HepG2 (cell line): Measurements from ENCODE around the gene GTF2F1. TPM values are rescaled to one million over a fixed set of nuclear protein-coding genes. Genes with fewer than 3 reads are reported as not detected.
A peak's percentile ranks its signal among the peaks of the same experiment; 100 is the strongest.

Experiments used
- ATAC-seq: fragments of 200-7000 bp; cut with Tn5 transposase; 3 replicates; pipeline ENCODE4 v1.9.1; 2020; ENCODE audit warnings: mild to moderate bottlenecking, moderate library complexity
- BruUV-seq: library from RNA; stranded (reverse); fragments of 400-500 nt; replicated peaks from 2 replicates; lab custom pipeline; 2021; lab: Mats Ljungman, UMichigan
- CTCF ChIA-PET: fragments of 300-600 bp; formaldehyde crosslinking; extraction: SDS; loops from one replicate; lab custom pipeline; 2021; ENCODE audit warnings: low total read pairs, inconsistent platforms, low intra/inter-chr PET ratio; lab: Yijun Ruan, JAX
- POLR2A ChIA-PET: fragments of 350-600 bp; sonication (Branson Sonifier 250); formaldehyde crosslinking; loops from one replicate; lab custom pipeline; 2020; ENCODE audit warnings: antibody characterized with exemption, inconsistent platforms; lab: Yijun Ruan, JAX
- DNase-seq: peaks from one replicate; pipeline ENCODE4 v3.0.0-alpha.2; 2015; ENCODE audit warnings: low spot score
- FAIRE-seq: peaks from 3 replicates; lab custom pipeline; 2011; peaks lifted over from hg19 to GRCh38; lab: Jason Lieb, UNC
- H2AFZ ChIP-seq: one replicate; pipeline ENCODE4 v1.6.1; 2011; ENCODE audit warnings: low read length, inconsistent platforms
- H3K27ac ChIP-seq: fragments of 300-600 bp; 3 replicates; pipeline ENCODE4 v1.8.0; 2011; ENCODE audit warnings: mixed run types, mild to moderate bottlenecking, mixed read lengths, low read length, inconsistent platforms; ENCODE audit not compliant: insufficient read depth; ENCODE audit errors: extremely low read length
- H3K27me3 ChIP-seq, 2 experiments: fragments of 200-600 bp in 1 of 2; 2 replicates in 1 of 2; 3 replicates in 1 of 2; pipeline versions ENCODE4 v1.6.0 to v1.8.0; 2011; ENCODE audit warnings: low read length in 2 of 2, mild to moderate bottlenecking in 2 of 2, moderate library complexity in 2 of 2, inconsistent platforms in 1 of 2; ENCODE audit not compliant: insufficient read depth in 2 of 2, control insufficient read depth in 1 of 2
- H3K36me3 ChIP-seq, 2 experiments: fragments of 200-600 bp in 1 of 2; replicated peaks in 1 of 2; 2 replicates in 1 of 2; 3 replicates in 1 of 2; pipeline versions ENCODE4 v1.5.1 to v1.8.0; 2011; ENCODE audit warnings: low read length in 2 of 2, inconsistent platforms in 1 of 2; ENCODE audit not compliant: insufficient read depth in 2 of 2, control insufficient read depth in 1 of 2
- H3K4me1 ChIP-seq: 2 replicates; pipeline ENCODE4 v1.5.1; 2012; ENCODE audit warnings: low read length, inconsistent platforms; ENCODE audit not compliant: insufficient read depth
- H3K4me2 ChIP-seq: 2 replicates; pipeline ENCODE4 v1.6.0; 2011; ENCODE audit warnings: low read depth, low read length, inconsistent platforms
- H3K4me3 ChIP-seq, 3 experiments: fragments of 200-600 bp in 1 of 3; sonication (generic), shearing (Covaris generic) in 1 of 3; replicated peaks in 1 of 3; 2 replicates each; pipeline ENCODE4 v1.5.1; 2011 to 2016; ENCODE audit warnings: low read length in 3 of 3, inconsistent platforms in 2 of 3, low read depth in 2 of 3, mild to moderate bottlenecking in 2 of 3, control low read depth in 1 of 3, mixed read lengths in 1 of 3; ENCODE audit not compliant: insufficient read depth in 1 of 3
- H3K79me2 ChIP-seq: one replicate; pipeline ENCODE4 v1.6.1; 2011; ENCODE audit warnings: low read length, inconsistent platforms; ENCODE audit not compliant: insufficient read depth
- H3K9ac ChIP-seq: 2 replicates; pipeline ENCODE4 v1.6.0; 2011; ENCODE audit warnings: mild to moderate bottlenecking, low read depth, low read length, inconsistent platforms; ENCODE audit not compliant: insufficient read depth
- H3K9me3 ChIP-seq: 2 replicates; pipeline ENCODE4 v1.5.1; 2012; ENCODE audit warnings: mild to moderate bottlenecking, low read length
- H4K20me1 ChIP-seq: 2 replicates; pipeline ENCODE4 v1.6.0; 2011; ENCODE audit warnings: inconsistent platforms, mild to moderate bottlenecking, low read length, moderate library complexity; ENCODE audit not compliant: insufficient read depth
- ELF3 ChIP-seq: IDR thresholded peaks from 2 replicates; pipeline ENCODE4 v1.6.1; 2016; ENCODE audit warnings: missing genetic modification reagents, missing compliant biosample characterization
- KLF9 ChIP-seq: IDR thresholded peaks from 2 replicates; pipeline ENCODE4 v1.6.1; 2016; ENCODE audit warnings: low read depth
- MTF1 ChIP-seq: sonication (generic); formaldehyde crosslinking; IDR thresholded peaks from 2 replicates; pipeline ENCODE4 v1.5.0; 2020; ENCODE audit warnings: missing genetic modification reagents
- SALL1 ChIP-seq: sonication (generic); formaldehyde crosslinking; IDR thresholded peaks from 2 replicates; pipeline ENCODE4 v1.8.0; 2022; ENCODE audit warnings: mild to moderate bottlenecking, missing genetic modification reagents
- XBP1 ChIP-seq: sonication (generic); formaldehyde crosslinking; IDR thresholded peaks from 2 replicates; pipeline ENCODE4 v1.5.0; 2020; ENCODE audit warnings: missing genetic modification reagents
- ZBTB2 ChIP-seq: sonication (generic); formaldehyde crosslinking; IDR thresholded peaks from 2 replicates; pipeline ENCODE4 v1.8.0; 2022; ENCODE audit warnings: low read depth, missing genetic modification reagents
- ZMYM3 ChIP-seq: sonication (generic); formaldehyde crosslinking; IDR thresholded peaks from 2 replicates; pipeline ENCODE4 v1.5.1; 2020; ENCODE audit warnings: mild to moderate bottlenecking, missing genetic modification reagents
- ZNF124 ChIP-seq: sonication (generic); formaldehyde crosslinking; IDR thresholded peaks from 2 replicates; pipeline ENCODE4 v1.4.0; 2020; ENCODE audit warnings: missing genetic modification reagents
- ZNF263 ChIP-seq: sonication (generic); formaldehyde crosslinking; IDR thresholded peaks from 2 replicates; pipeline ENCODE4 v1.4.0; 2020; ENCODE audit warnings: missing genetic modification reagents
- ZNF292 ChIP-seq: sonication (generic); formaldehyde crosslinking; IDR thresholded peaks from 2 replicates; pipeline ENCODE4 v1.8.1; 2022; ENCODE audit warnings: mild to moderate bottlenecking, low read depth, missing genetic modification reagents, borderline replicate concordance
- ZNF382 ChIP-seq: sonication (generic); formaldehyde crosslinking; IDR thresholded peaks from 2 replicates; pipeline ENCODE4 v1.5.0; 2020; ENCODE audit warnings: missing genetic modification reagents, mild to moderate bottlenecking, borderline replicate concordance
- WGBS: methylation state at CpG from one replicate; pipeline ENCODE4 v1.1.6; 2017; ENCODE audit warnings: low lambda C conversion rate; 5-methylcytosine and 5-hydroxymethylcytosine counted together
- in situ Hi-C: cut with HindIII; loops from 2 replicates; pipeline ENCODE4 v1.10.0; 2017; ENCODE audit warnings: low pct_unique_long_range_greater_than_20kb; ENCODE audit not compliant: extremely low pct_ligation_motif_present
- intact Hi-C: fragments of 100-400 bp; cut with micrococcal nuclease; formaldehyde crosslinking; loops from one replicate; pipeline ENCODE4 v1.10.0; 2022; ENCODE audit not compliant: unreplicated experiment
- polyA plus RNA-seq, 8 experiments: library from polyadenylated mRNA; depleted of rRNA in 3 of 8; stranded (reverse) in 7 of 8; unstranded in 1 of 8; fragments of >200 nt; fragmentation: Illumina TruSeq in 4 of 8; extraction: Trizol in 4 of 8; gene quantifications; 2 replicates each; pipeline versions ENCODE4 v1.2.1 to v1.2.3, GENCODE V29; 2011 to 2016; ENCODE audit warnings: low read depth in 4 of 8, missing spikeins in 1 of 8, mixed read lengths in 1 of 8; ENCODE audit not compliant: insufficient read depth in 1 of 8
- total RNA-seq, 5 experiments: library from RNA; depleted of rRNA; stranded (reverse); fragments of >200 nt; fragmentation: Illumina TruSeq; extraction: Trizol; gene quantifications; 2 replicates each; pipeline ENCODE4 v1.2.3, GENCODE V29; 2016; ENCODE audit warnings: low read depth in 1 of 5
- TF ChIP-seq, protein P1 (sequence below): sonication (generic); formaldehyde crosslinking; conservative IDR thresholded peaks from 2 replicates; pipeline ENCODE4 v1.5.0; 2020; ENCODE audit warnings: missing genetic modification reagents

GTF2F1 gene
- total and polyA plus RNA-seq, 2 of the 13 experiments (the other 11 are each of a cell fraction or from before 2014, with no cell fraction given), result 27.8 to 34.1 TPM

DNA sequence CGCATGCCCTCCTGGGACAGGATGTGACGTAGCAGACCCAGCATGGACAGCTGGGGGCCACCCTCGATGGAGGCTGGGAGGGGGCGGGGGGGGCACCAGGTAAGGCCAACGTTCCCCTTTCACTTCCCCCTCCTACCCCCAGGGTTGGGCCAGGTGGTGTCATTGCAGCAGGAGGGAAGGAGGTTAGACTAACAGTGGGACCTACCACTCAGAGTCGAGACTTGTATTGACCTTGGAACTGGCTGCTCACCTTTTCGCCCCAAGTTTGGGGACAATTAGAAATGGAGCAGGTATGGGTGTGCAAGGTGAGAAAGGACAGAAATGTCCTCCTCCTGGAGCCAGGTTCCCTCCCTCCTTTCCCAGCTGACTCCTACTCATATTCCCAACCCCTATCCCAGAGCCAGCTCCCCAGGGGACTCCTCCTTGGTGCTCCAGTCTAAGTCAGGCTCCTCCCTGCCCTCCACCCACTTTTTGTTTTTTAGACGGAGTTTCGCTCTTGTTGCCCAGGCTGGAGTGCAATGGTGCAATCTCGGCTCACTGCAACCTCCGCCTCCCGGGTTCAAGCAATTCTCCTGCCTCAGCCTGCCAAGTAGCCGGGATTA is 49.2 kb upstream of the GTF2F1 start:
- ATAC-seq, result no peak
- H3K9ac ChIP-seq, result no peak overlapping the region
- WGBS, result 91% methylated on average over 11 of the region's 13 CpGs
- no peak overlapping the region for H3K4me2 ChIP-seq
- CTCF ChIA-PET, result no interaction called here
- H4K20me1 ChIP-seq, result no peaks in the 10 kb centered on the region
- FAIRE-seq, result no peak
- no peaks in the 10 kb centered on the region for H3K9me3 ChIP-seq
- no peaks in the 10 kb centered on the region for H3K79me2 ChIP-seq
- 0 out of 2 replicates have a peak, but pooled peaks cover 4% of the 10 kb centered on the region for H3K4me1 ChIP-seq
- intact Hi-C loops, result no loop called here
- BruUV-seq, result no TSS peak
- H3K36me3 ChIP-seq, result no peaks in the 10 kb centered on the region
- H2AFZ ChIP-seq, result no peak overlapping the region
- H3K27me3 ChIP-seq, result no peaks in the 10 kb centered on the region
- TF ChIP-seq ZNF263 (CRISPR knock-in tag), result peak; percentile 40; the same call in 1 of the 2 replicates
- no peak for TF ChIP-seq ZNF292 (CRISPR knock-in tag)
- TF ChIP-seq ZMYM3 (CRISPR knock-in tag), result peak; percentile 53; the same call in 1 of the 2 replicates
- TF ChIP-seq SALL1 (CRISPR knock-in tag), result no peak
- TF ChIP-seq ELF3 (CRISPR knock-in tag), result no peak
- TF ChIP-seq MTF1 (CRISPR knock-in tag), result no peak
- no peak overlapping the region for H3K27ac ChIP-seq
- no peak for DNase-seq
- POLR2A ChIA-PET, result interaction anchor here (0.6 kb wide), 1 partner anchor 16 kb away, joined by 3 read pairs; no protein-coding TSS in a partner anchor
- in situ Hi-C loops, result no loop called here
- no peak overlapping the region for H3K4me3 ChIP-seq

DNA sequence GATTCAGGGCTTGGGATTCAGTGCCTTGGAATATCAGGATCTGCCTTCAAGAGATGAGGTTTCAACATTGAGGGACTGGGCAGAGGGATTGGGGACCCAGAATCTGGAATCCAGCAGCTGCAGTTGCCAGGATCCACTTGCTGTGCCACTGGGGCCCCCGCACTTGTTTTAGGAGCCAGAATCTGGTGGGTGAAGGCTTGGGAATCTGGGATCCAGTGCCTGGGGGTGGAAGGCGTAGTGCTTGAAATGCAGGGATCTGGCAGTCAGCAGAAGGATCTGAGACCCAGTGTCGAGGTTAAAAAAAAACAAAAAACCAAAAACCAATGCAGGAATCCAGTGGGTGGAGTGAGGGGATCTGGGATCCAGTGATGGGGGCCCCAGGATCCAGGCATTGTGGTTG is 47.9 kb upstream of the GTF2F1 start:
- Histone ChIP-seq H3K4me1 (0 out of 2 replicates have a peak, but pooled peaks cover 4% of the 10 kb centered on the region), H3K36me3 (no peaks in the 10 kb centered on the region), H3K9ac (no peak overlapping the region), H3K9me3 (no peaks in the 10 kb centered on the region), H4K20me1 (no peaks in the 10 kb centered on the region), H3K4me3 (no peak overlapping the region), H3K4me2 (no peak overlapping the region), H3K27ac (no peak overlapping the region), H3K27me3 (no peaks in the 10 kb centered on the region), H3K79me2 (no peaks in the 10 kb centered on the region), H2AFZ (no peak overlapping the region)
- no TSS peak for BruUV-seq
- 91% methylated on average over 3 of the region's 3 CpGs for WGBS
- ChIA-PET CTCF (no interaction called here), POLR2A (no interaction called here)
- ATAC-seq, result no peak
- in situ Hi-C loops, result no loop called here
- DNase-seq, result no peak
- no peak for FAIRE-seq
- intact Hi-C loops, result no loop called here
- TF ChIP-seq XBP1 (no peak), ZNF124 (CRISPR knock-in tag) (no peak), KLF9 (no peak), ZNF382 (no peak), ZBTB2 (no peak)
- TF ChIP-seq, protein P1, sequence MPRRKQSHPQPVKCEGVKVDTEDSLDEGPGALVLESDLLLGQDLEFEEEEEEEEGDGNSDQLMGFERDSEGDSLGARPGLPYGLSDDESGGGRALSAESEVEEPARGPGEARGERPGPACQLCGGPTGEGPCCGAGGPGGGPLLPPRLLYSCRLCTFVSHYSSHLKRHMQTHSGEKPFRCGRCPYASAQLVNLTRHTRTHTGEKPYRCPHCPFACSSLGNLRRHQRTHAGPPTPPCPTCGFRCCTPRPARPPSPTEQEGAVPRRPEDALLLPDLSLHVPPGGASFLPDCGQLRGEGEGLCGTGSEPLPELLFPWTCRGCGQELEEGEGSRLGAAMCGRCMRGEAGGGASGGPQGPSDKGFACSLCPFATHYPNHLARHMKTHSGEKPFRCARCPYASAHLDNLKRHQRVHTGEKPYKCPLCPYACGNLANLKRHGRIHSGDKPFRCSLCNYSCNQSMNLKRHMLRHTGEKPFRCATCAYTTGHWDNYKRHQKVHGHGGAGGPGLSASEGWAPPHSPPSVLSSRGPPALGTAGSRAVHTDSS (CRISPR knock-in tag), result no peak
